Activated CD4-positive, alpha-beta T cell treated with anti-CD3 and anti-CD28 coated beads, Interleukin-2, amount 10 ng/mL, durations not matched to agents 7 days and 5 days (primary cell): ENCODE measurements around the gene TULP3. TPM values are rescaled to one million over a fixed set of nuclear protein-coding genes. Genes with fewer than 3 reads are reported as not detected.
"Not testable (repeated sequence)": the region's sequence is repeated elsewhere in the genome, so short reads cannot be mapped to it uniquely, and the experiment has no call there.

ENCODE experiments used
- CTCF ChIA-PET: fragments of 350-600 bp; sonication (Branson Sonifier 250); formaldehyde crosslinking; loops from one replicate; lab custom pipeline; 2021; ENCODE audit warnings: antibody characterized with exemption; lab: Charles Lee
- POLR2A ChIA-PET: fragments of 350-600 bp; sonication (Branson Sonifier 250); formaldehyde crosslinking; loops from one replicate; lab custom pipeline; 2021; ENCODE audit warnings: antibody characterized with exemption; lab: Charles Lee
- DNase-seq: peaks from one replicate; pipeline ENCODE4 v3.0.0-alpha.2; 2020
- H3K27ac Mint-ChIP-seq: one replicate; pipeline ENCODE4 v1.8.0; 2021; ENCODE audit warnings: mild to moderate bottlenecking, moderate library complexity, mixed read lengths
- H3K27me3 Mint-ChIP-seq: one replicate; pipeline ENCODE4 v1.8.0; 2021; ENCODE audit warnings: mixed read lengths
- H3K36me3 Mint-ChIP-seq: one replicate; pipeline ENCODE4 v1.8.0; 2021; ENCODE audit warnings: low read depth, mixed read lengths
- H3K4me1 Mint-ChIP-seq: one replicate; pipeline ENCODE4 v1.8.0; 2021; ENCODE audit warnings: mixed read lengths
- H3K4me3 Mint-ChIP-seq: one replicate; pipeline ENCODE4 v1.8.0; 2021; ENCODE audit warnings: mild to moderate bottlenecking, moderate library complexity, mixed read lengths
- H3K9me3 Mint-ChIP-seq: one replicate; pipeline ENCODE4 v1.8.0; 2021; ENCODE audit warnings: mixed read lengths
- total RNA-seq, 2 experiments: library from RNA; stranded (reverse); gene quantifications; one replicate each; pipeline ENCODE4 v1.2.3, GENCODE V29; 2021

TULP3 gene
- total RNA-seq, 2 experiments from 2014 or later, result 8.6 to 9.1 TPM

DNA sequence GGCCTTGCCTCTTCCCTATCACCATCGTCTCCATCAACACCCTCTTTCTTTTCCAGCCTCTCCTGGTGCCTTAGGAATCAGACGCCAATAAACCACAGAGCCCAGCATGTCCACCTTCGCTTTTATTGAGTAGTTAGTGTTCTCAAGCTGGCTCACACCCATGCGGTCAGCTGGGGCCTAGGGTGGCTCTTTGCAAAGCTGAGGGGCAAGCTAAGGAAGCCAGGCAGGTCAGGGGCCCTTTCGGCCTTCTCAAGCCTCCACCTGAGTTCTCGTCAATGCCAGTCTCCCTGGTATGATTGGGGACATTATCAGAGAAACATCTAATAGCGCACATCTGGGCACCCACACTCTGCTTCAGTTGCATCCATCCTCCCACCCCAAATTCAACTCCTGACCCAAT is 33.1 kb upstream of the TULP3 start:
- Mint-ChIP-seq H3K9me3 (no peaks in the 10 kb centered on the region), H3K4me3 (no peak overlapping the region), H3K4me1 (peaks cover 2% of the 10 kb centered on the region), H3K27ac (no peak overlapping the region), H3K36me3 (peaks cover 31% of the 10 kb centered on the region), H3K27me3 (no peaks in the 10 kb centered on the region)
- ChIA-PET CTCF (interaction anchor here (1.3 kb wide), 2 partner anchors 10 to 44 kb away, joined by 3 to 9 read pairs; partner anchors contain the start of gene ITFG2), POLR2A (no interaction called here)
- no peak for DNase-seq

DNA sequence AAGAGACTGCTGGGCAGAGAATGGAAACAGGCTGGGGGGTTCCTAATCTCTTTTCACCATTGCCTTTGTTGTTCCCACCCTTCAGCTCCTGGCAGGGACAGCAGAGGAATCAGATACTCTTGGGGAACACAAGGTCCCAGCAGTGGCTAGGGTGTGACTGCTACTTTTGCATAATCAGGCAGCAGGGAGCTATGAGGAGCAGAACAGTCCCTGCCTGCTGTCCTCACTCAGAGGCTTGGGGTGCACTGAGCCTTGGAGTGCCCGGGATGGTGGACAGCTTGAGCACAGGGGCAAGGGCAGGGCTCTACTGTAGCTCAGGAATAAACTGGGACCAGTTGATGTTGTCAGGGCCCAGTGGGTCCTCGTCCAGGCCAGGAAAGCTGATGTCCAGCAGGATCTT is 32.4 kb upstream of the TULP3 start:
- Mint-ChIP-seq H3K36me3 (peaks cover 38% of the 10 kb centered on the region), H3K4me3 (no peak overlapping the region), H3K4me1 (peaks cover 2% of the 10 kb centered on the region), H3K27me3 (no peaks in the 10 kb centered on the region), H3K9me3 (no peaks in the 10 kb centered on the region), H3K27ac (no peak overlapping the region)
- DNase-seq, result no peak
- ChIA-PET CTCF (interaction anchor here (1.3 kb wide), 1 partner anchor 10 kb away, joined by 9 read pairs; no protein-coding TSS in a partner anchor), POLR2A (no interaction called here)

DNA sequence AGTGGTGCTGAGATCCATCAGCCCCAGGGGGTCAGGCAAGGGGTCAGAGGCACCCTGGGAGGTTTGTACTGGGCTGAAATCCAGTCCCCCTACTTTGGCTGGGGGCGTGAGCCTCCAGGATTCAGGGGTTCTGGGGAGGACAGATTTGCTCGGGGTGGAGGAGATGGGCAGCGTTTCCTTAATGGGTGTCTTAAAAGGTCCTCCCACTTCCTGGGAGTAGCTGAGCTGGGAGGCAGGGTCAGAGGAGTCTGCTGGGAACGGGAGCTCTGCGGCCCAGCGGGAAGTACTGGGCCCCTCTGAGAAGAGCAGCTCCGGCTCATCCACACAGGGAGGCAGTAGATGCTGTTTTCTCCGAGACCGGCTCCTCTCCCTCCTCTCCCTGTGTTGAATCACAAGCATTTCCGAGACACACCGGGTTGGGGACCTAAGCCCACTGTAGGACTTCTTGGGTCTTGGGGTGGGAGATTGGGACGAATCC is 31.7 kb upstream of the TULP3 start:
- Mint-ChIP-seq H3K4me1 (peaks cover 2% of the 10 kb centered on the region), H3K36me3 (peaks cover 40% of the 10 kb centered on the region), H3K4me3 (no peak overlapping the region), H3K9me3 (no peaks in the 10 kb centered on the region), H3K27ac (no peak overlapping the region), H3K27me3 (no peaks in the 10 kb centered on the region)
- CTCF ChIA-PET, result no interaction called here
- DNase-seq, result no peak
- POLR2A ChIA-PET, result no interaction called here

DNA sequence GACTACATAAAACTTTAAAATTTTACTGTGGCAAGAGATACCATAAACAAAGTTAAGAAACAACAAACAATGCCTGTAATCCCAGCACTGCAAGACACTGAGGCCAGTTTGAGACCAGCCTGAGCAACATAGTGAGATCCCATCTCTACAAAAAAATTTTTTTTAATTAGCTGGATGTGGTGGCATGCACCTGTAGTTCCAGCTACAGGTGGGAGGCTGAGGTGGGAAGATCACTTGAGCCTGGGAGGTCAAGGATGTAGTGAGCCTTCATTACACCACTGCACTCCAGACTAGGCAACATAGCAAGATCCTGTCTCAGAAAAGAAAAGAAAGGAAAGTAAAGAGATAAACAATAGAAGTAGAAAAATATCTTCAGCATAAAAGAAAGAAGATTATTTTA is 30.5 kb upstream of the TULP3 start:
- peaks cover 2% of the 10 kb centered on the region for H3K4me1 Mint-ChIP-seq
- no peaks in the 10 kb centered on the region for H3K9me3 Mint-ChIP-seq
- ChIA-PET POLR2A (no interaction called here), CTCF (interaction anchor here (1.3 kb wide), 1 partner anchor 18 kb away, joined by 3 read pairs; no protein-coding TSS in a partner anchor)
- no peaks in the 10 kb centered on the region for H3K27me3 Mint-ChIP-seq
- peaks cover 52% of the 10 kb centered on the region for H3K36me3 Mint-ChIP-seq
- H3K27ac Mint-ChIP-seq, result peak overlapping the region; percentile 31
- DNase-seq, result no peak
- no peak overlapping the region for H3K4me3 Mint-ChIP-seq

DNA sequence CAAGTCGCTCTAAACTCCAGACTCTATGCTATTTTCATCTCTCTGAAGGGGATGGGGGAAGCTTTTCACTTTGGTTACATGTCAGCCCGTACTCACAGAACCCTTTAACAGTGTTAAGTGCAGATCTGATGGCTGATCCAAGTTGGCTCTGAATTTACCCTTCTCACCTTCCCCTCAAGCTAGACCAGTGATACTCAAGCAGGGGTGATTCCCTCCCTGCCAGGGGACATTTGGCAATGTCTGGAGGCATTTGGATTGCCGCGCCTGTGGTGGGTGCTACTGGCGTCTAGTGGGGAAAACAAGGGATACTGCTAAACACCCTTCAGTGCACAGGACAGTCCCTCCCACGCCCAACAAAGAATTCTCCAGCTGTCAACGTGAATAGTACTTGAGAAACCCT is 27.8 kb upstream of the TULP3 start:
- no peak for DNase-seq
- Mint-ChIP-seq H3K27ac (no peak overlapping the region), H3K9me3 (no peaks in the 10 kb centered on the region), H3K36me3 (peaks cover 67% of the 10 kb centered on the region), H3K27me3 (no peaks in the 10 kb centered on the region), H3K4me3 (no peak overlapping the region), H3K4me1 (peaks cover 3% of the 10 kb centered on the region)
- ChIA-PET POLR2A (no interaction called here), CTCF (interaction anchor here (0.7 to 1.4 kb wide), 2 partner anchors 11 to 15 kb away, joined by 5 read pairs; no protein-coding TSS in a partner anchor)

DNA sequence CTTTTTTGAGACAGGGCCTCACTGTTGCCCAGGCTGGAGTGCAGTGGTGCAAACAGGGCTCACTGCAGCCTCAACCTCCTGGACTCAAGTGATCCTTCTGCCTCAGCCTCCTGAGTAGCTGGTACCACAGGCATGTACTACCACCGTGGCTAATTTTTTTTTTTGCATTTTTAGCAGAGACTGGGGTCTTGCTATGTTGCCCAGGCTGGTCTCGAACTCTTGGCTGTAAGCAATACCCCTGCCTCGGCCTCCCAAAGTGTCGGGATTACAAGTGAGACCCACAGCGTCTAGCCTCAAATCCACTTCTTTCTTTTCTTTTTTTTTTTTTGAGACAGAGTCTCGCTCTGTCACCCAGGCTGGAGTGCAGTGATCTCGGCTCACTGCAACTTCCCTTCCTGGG is 27.3 kb upstream of the TULP3 start:
- POLR2A ChIA-PET, H3K27me3 Mint-ChIP-seq: not testable (repeated sequence)
- H3K36me3 Mint-ChIP-seq, result peaks cover 67% of the 10 kb centered on the region

DNA sequence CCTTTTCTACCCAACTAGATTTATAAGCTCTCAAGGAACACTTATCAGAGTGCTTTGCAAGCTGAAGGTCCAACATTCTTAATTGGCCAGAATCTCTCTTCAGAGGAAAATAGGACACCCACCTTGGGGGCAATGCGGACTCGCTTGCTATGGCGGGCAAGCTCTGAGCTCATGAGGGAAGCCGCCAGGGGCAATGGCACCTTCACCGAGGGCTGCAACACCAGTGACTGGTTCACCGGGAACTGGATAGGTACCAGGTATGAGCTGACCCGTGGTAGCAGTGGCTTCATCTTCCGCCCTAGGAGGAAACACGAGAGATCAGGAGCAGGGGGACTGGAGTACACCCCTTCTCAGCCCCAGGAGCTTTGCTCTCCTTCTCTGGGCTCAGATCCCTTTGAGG is 26.5 kb upstream of the TULP3 start:
- no peak overlapping the region for H3K4me3 Mint-ChIP-seq
- ChIA-PET POLR2A (no interaction called here), CTCF (interaction anchor here (0.7 to 1.4 kb wide), 2 partner anchors 14 to 186 kb away, joined by 3 to 5 read pairs; no protein-coding TSS in a partner anchor)
- H3K27me3 Mint-ChIP-seq, result no peaks in the 10 kb centered on the region
- H3K27ac Mint-ChIP-seq, result no peak overlapping the region
- H3K36me3 Mint-ChIP-seq, result peaks cover 67% of the 10 kb centered on the region
- H3K9me3 Mint-ChIP-seq, result no peaks in the 10 kb centered on the region
- peaks cover 4% of the 10 kb centered on the region for H3K4me1 Mint-ChIP-seq
- no peak for DNase-seq

More for the DNA sequence above, 27.3 kb upstream of the TULP3 start:
- not testable (repeated sequence) for DNase-seq, H3K4me1 Mint-ChIP-seq, H3K4me3 Mint-ChIP-seq, H3K9me3 Mint-ChIP-seq
- CTCF ChIA-PET, result interaction anchor here (0.7 to 1.4 kb wide), 3 partner anchors 11 to 185 kb away, joined by 3 to 5 read pairs (median 5); no protein-coding TSS in a partner anchor
- peak overlapping the region; percentile 36 for H3K27ac Mint-ChIP-seq

DNA sequence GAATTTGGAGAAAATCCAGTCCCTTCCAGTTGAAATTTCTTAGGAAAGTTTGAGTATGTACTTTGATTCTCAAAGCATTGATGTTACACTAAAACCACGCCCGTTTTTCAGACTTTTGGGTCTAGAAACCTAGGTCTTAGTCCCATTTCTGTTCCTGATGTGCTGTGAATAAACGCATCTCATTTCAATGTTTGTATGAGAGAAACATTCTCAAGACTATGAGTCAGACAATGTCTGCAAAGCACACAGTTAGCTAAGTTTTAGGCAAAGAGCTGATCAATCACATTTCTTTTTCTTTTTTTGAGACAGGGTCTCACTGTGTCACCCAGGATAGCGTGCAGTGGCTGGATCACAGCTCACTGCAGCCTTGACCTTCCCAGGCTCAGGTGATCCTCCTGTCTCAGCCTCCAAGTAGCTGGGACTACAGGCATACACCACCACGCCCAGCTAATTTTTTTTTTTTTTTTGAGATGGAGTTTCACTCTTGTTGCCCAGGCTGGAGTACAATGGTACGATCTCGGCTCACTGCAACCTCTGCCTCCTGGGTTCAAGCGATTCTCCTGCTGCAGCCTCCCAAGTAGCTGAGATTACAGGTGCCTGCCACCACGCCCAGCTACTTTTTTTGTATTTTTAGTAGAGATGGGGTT is 21.6 kb upstream of the TULP3 start:
- H3K27me3 Mint-ChIP-seq, DNase-seq, H3K9me3 Mint-ChIP-seq, H3K27ac Mint-ChIP-seq, H3K4me1 Mint-ChIP-seq, H3K4me3 Mint-ChIP-seq, POLR2A ChIA-PET: not testable (repeated sequence)
- peaks cover 58% of the 10 kb centered on the region for H3K36me3 Mint-ChIP-seq
- CTCF ChIA-PET, result interaction anchor here (0.8 kb wide), 1 partner anchor 11 kb away, joined by 3 read pairs; no protein-coding TSS in a partner anchor

DNA sequence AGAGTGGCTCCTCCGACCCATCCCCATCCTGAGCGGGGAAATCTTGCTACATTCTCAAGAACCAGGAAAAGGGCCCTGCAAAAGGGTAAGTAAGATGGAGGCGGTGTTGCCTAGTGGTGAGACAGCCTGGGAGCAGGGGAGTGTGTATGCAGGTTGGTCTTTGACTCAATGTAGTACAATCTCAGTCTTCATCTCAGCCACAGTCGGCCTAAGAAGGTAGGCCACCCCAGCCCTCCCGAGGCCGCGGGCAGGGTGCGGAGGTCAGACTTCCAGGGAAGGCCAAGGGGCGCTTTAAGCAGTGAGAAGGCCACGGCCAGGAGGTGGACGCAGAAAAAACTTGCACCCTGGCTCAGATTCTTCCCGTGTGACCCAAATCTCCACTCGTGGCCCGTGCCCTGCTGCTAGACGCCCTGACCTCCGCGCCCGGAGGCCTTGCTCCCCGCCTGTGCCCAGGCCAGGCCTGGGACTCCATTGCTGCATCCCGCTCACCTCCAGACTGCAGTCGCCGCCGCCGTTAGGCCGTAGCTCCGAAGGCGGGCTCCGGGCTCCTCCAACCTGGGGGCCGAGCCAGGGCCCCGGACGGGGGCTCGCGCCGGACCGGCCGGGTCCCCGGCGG is 14.2 kb upstream of the TULP3 start:
- ChIA-PET CTCF (interaction anchor here (0.6 to 1.3 kb wide), 4 partner anchors 9 to 302 kb away, joined by 3 to 4 read pairs (median 3); no protein-coding TSS in a partner anchor), POLR2A (interaction anchor here (0.7 to 1.6 kb wide), 2 partner anchors 11 to 14 kb away, joined by 3 to 4 read pairs; partner anchors contain the start of gene TULP3)
- peaks cover 62% of the 10 kb centered on the region for H3K36me3 Mint-ChIP-seq
- peak; percentile 40 for DNase-seq
- H3K27ac Mint-ChIP-seq, result peak overlapping the region; percentile 97
- H3K4me3 Mint-ChIP-seq, result peak overlapping the region; percentile 89
- H3K27me3 Mint-ChIP-seq, result no peaks in the 10 kb centered on the region
- H3K9me3 Mint-ChIP-seq, result no peaks in the 10 kb centered on the region
- H3K4me1 Mint-ChIP-seq, result peaks cover 44% of the 10 kb centered on the region

DNA sequence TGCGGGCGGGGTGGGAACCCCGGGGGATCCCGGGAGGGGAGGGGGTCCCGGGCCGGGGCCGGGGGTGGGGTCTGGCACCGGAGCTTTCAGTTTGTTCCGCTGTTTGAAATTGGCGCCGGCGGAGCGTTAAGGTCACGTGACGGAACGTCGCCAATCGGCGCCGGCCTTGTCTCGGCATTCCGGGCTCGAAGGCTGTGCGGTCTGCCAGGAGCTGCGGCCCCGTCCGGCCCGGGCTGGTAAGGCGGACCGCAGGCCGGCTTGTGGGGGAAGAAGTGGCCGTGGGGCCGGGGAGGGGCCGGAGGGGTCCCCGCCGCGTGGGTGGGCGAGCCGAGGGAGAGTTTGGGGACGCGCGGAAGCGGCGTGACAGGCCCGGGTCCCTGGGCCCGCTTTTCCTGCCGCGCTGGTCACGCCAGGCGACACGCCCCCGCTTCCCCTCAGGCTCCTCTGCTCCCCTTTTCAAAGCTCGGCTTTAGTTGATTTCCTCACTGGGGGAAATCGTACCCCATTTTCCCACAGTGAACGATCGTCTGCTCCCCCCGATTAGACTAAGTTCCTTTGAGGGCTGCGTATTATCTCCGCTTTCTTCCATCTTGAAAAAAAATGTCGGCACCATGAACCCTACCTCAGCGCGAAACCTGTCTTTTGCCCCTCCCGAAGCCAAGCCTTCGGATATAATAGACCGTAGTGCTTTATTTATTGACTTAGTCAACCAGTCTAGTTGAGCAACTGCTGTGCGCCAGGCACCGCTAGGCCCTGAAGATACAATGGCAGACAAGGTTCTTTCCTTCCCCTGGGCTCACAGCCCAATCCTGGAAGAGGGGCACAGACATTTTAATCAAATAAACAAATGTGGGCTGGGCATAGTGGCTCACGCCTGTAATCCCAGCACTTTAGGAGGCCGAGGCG is 13.4 kb upstream of the TULP3 start, which contains the start of the genes FOXM1 and RHNO1:
TSS of gene FOXM1 (minus strand) at position 128 of the 906 bp plus-strand sequence. CDS start 2,696 bp downstream, outside the sequence.
TSS of gene RHNO1 (plus strand) at position 177 of the 906 bp plus-strand sequence. CDS start 8,144 bp downstream, outside the sequence.
- CTCF ChIA-PET, result interaction anchor here (0.6 to 1.3 kb wide), 5 partner anchors 8 to 301 kb away, joined by 3 to 5 read pairs (median 3); no protein-coding TSS in a partner anchor
- H3K36me3 Mint-ChIP-seq, result peaks cover 59% of the 10 kb centered on the region

DNA sequence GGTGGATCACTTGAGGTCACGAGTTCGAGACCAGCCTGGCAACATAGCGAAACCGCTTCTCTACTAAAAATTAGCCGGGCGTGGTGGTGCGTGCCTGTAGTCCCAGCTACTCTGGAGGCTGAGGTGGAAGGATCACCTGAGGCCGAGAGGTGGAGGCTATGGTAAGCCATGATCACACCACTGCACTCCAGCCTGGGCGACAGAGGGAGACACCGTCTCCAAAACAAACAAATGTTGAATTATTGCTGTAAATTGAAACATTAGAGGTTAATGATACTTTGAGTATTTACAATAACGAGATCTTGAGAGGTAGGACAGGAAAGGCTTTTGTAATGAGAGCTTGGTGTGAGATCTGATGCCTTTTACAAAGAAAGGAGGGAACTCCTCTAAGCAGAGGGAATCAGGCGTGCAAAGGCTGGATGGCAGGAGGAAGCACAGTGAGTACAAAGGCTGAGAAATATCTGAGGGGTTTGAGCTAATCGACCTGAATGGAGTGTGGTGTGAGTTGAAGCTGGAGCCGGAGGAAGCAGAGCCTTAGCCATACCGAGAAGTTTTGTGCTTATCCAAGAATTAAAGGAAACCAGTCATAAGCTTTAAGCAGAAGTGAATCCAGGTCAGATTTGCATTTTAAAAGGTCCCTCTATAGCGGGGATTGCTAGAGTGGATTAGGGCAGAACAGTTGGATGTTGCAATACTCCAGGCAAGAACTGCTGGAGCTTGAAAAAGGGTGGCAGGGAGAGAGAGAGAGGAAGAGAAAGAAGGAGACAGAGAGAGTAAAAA is 12.5 kb upstream of the TULP3 start:
- ChIA-PET CTCF (interaction anchor here (0.8 to 1.3 kb wide), 2 partner anchors 14 to 17 kb away, joined by 3 to 5 read pairs; no protein-coding TSS in a partner anchor), POLR2A (interaction anchor here (1.6 kb wide), 1 partner anchor 12 kb away, joined by 4 read pairs; the partner anchor contains the start of gene TULP3)
- Mint-ChIP-seq H3K4me3 (peak overlapping the region; percentile 89), H3K4me1 (peaks cover 51% of the 10 kb centered on the region), H3K27ac (peak overlapping the region; percentile 100), H3K9me3 (no peaks in the 10 kb centered on the region), H3K36me3 (peaks cover 54% of the 10 kb centered on the region), H3K27me3 (no peaks in the 10 kb centered on the region)
- DNase-seq, result no peak

More for the DNA sequence above, 13.4 kb upstream of the TULP3 start, which contains the start of the genes FOXM1 and RHNO1:
- POLR2A ChIA-PET, result interaction anchor here (0.7 to 1.6 kb wide), 2 partner anchors 12 to 13 kb away, joined by 3 to 4 read pairs; partner anchors contain the start of gene TULP3
- H3K27ac Mint-ChIP-seq, result peak within 1 kb of the TSS; percentile 100
- H3K9me3 Mint-ChIP-seq, result no peaks in the 10 kb centered on the region
- peak within 1 kb of the TSS; percentile 89 for H3K4me3 Mint-ChIP-seq
- peaks cover 46% of the 10 kb centered on the region for H3K4me1 Mint-ChIP-seq
- DNase-seq, result peak; percentile 91
- H3K27me3 Mint-ChIP-seq, result no peaks in the 10 kb centered on the region
